ENCODE measurements around the gene TUBB8B. TPM values are rescaled to one million over a fixed set of nuclear protein-coding genes. Genes with fewer than 3 reads are reported as not detected.
"Not testable (repeated sequence)": the region's sequence is repeated elsewhere in the genome, so short reads cannot be mapped to it uniquely, and the experiment has no call there.

TUBB8B gene
- polyA plus RNA-seq, 1 donor (not counting 4 experiments of a cell fraction or from before 2014, with no cell fraction given) = 0.30 TPM

DNA sequence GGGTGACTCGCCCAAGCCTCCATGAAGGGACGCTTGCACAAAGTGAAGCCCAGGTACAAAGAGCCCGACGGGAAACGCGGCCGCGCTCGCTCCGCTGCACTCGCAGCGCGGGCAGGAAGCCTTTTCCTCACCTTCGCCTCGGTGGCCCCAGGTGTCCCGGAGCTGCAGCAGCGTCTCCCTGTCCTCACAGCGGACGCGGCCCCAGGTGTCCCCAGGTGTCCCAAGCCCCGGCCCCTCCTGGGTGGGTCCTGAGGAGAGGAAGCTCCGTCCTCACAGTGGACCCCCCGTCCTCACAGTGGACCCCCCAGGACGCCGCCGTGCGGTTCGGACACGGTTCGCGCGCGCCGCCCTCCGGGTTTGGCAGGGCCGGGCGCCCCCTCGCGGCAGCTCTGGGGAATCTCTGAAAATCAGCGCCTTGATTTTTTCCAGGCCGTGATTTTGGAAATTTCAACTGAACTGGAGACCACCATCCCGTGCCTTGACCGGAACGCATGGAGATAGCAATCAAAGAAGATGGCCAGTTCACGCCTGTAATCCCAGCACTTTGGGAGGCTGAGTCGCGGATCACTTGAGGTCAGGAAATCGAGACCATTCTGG lies 23.9 kb upstream of the TUBB8B start:
- H4K20me1 ChIP-seq (ENCODE audit: control insufficient read depth, extremely low read depth, insufficient read depth, low read length); H3K27me3 ChIP-seq (ENCODE audit: control insufficient read depth, extremely low read depth, insufficient read depth, low read length); FAIRE-seq; H3K9ac ChIP-seq (ENCODE audit: control insufficient read depth, extremely low read depth, insufficient read depth, low read length); H2AFZ ChIP-seq (ENCODE audit: control insufficient read depth, low read length); H3K27ac ChIP-seq (ENCODE audit: control insufficient read depth, insufficient read depth, low read length); DNase-seq (ENCODE audit: low read depth, low spot score); dilution Hi-C loops (cut with MboI; ENCODE audit: extremely low pct_ligation_motif_present, low sequenced_read_pairs); H3K9me1 ChIP-seq (ENCODE audit: control insufficient read depth, extremely low read depth, insufficient read depth, low read length); H3K4me3 ChIP-seq (ENCODE audit: control insufficient read depth in 2 of 3, extremely low read depth in 1 of 3, insufficient read depth in 2 of 3, low read depth in 1 of 3, low read length in 3 of 3); H3K4me2 ChIP-seq (ENCODE audit: control insufficient read depth, extremely low read depth, insufficient read depth, low read depth, low read length); H3K4me1 ChIP-seq (ENCODE audit: control insufficient read depth, extremely low read depth, insufficient read depth, low read length); H3K36me3 ChIP-seq (ENCODE audit: control insufficient read depth in 2 of 2, extremely low read depth in 1 of 2, insufficient read depth in 2 of 2, low read length in 2 of 2); H3K9me3 ChIP-seq (ENCODE audit: control insufficient read depth, low read depth, low read length); H3K79me2 ChIP-seq (ENCODE audit: control insufficient read depth, insufficient read depth, low read length): not testable (repeated sequence)

DNA sequence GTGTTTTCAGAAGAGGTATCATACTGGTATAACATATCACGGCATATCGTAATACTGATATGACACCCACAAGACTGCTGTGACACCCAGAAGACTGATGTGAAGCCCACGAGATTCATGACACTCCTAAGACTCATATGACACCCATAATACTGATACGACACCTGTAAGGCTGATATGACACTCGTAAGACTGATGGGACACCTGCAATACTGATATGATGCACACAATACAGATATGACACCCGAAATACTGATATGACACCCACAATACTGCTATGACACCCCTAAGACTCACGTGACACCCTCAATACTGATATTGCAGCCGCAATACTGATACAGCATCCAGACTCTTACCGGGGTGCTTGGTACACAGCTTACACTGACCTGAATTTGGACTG lies 18.3 kb upstream of the TUBB8B start:
- H3K36me3 ChIP-seq (ENCODE audit: control insufficient read depth in 2 of 2, extremely low read depth in 1 of 2, insufficient read depth in 2 of 2, low read length in 2 of 2); H3K27me3 ChIP-seq (ENCODE audit: control insufficient read depth, extremely low read depth, insufficient read depth, low read length); H3K9me3 ChIP-seq (ENCODE audit: control insufficient read depth, low read depth, low read length); H3K4me3 ChIP-seq (ENCODE audit: control insufficient read depth in 2 of 3, extremely low read depth in 1 of 3, insufficient read depth in 2 of 3, low read depth in 1 of 3, low read length in 3 of 3); H3K4me2 ChIP-seq (ENCODE audit: control insufficient read depth, extremely low read depth, insufficient read depth, low read depth, low read length); dilution Hi-C loops (cut with MboI; ENCODE audit: extremely low pct_ligation_motif_present, low sequenced_read_pairs); FAIRE-seq; DNase-seq (ENCODE audit: low read depth, low spot score); H4K20me1 ChIP-seq (ENCODE audit: control insufficient read depth, extremely low read depth, insufficient read depth, low read length); H3K4me1 ChIP-seq (ENCODE audit: control insufficient read depth, extremely low read depth, insufficient read depth, low read length); H2AFZ ChIP-seq (ENCODE audit: control insufficient read depth, low read length); H3K27ac ChIP-seq (ENCODE audit: control insufficient read depth, insufficient read depth, low read length); H3K9ac ChIP-seq (ENCODE audit: control insufficient read depth, extremely low read depth, insufficient read depth, low read length); H3K9me1 ChIP-seq (ENCODE audit: control insufficient read depth, extremely low read depth, insufficient read depth, low read length); H3K79me2 ChIP-seq (ENCODE audit: control insufficient read depth, insufficient read depth, low read length): not testable (repeated sequence)

DNA sequence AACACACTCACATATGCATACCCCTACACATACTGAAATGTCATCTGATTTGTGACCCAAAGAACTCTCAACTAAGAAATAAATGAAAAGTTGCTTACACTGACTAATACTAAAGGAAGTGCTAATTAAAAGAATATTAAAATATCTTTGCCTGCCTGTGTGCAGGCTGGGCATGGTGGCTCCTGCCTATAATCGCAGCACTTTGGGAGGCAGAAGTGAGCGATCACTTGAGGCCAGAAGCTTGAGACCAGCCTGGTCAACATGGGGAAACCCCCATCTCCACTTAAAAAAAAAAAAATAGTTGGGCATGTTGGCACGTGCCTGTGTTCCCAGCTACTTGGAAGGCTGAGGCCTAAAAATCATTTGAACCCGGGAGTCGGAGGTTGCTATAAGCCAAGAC lies 14.9 kb upstream of the TUBB8B start:
- H3K4me3 ChIP-seq (ENCODE audit: control insufficient read depth in 2 of 3, extremely low read depth in 1 of 3, insufficient read depth in 2 of 3, low read depth in 1 of 3, low read length in 3 of 3); dilution Hi-C loops (cut with MboI; ENCODE audit: extremely low pct_ligation_motif_present, low sequenced_read_pairs); H3K9me3 ChIP-seq (ENCODE audit: control insufficient read depth, low read depth, low read length); H3K4me1 ChIP-seq (ENCODE audit: control insufficient read depth, extremely low read depth, insufficient read depth, low read length); H2AFZ ChIP-seq (ENCODE audit: control insufficient read depth, low read length); H3K36me3 ChIP-seq (ENCODE audit: control insufficient read depth in 2 of 2, extremely low read depth in 1 of 2, insufficient read depth in 2 of 2, low read length in 2 of 2); H3K27ac ChIP-seq (ENCODE audit: control insufficient read depth, insufficient read depth, low read length); H4K20me1 ChIP-seq (ENCODE audit: control insufficient read depth, extremely low read depth, insufficient read depth, low read length); H3K4me2 ChIP-seq (ENCODE audit: control insufficient read depth, extremely low read depth, insufficient read depth, low read depth, low read length); H3K27me3 ChIP-seq (ENCODE audit: control insufficient read depth, extremely low read depth, insufficient read depth, low read length); DNase-seq (ENCODE audit: low read depth, low spot score); H3K79me2 ChIP-seq (ENCODE audit: control insufficient read depth, insufficient read depth, low read length); FAIRE-seq; H3K9ac ChIP-seq (ENCODE audit: control insufficient read depth, extremely low read depth, insufficient read depth, low read length); H3K9me1 ChIP-seq (ENCODE audit: control insufficient read depth, extremely low read depth, insufficient read depth, low read length): not testable (repeated sequence)

DNA sequence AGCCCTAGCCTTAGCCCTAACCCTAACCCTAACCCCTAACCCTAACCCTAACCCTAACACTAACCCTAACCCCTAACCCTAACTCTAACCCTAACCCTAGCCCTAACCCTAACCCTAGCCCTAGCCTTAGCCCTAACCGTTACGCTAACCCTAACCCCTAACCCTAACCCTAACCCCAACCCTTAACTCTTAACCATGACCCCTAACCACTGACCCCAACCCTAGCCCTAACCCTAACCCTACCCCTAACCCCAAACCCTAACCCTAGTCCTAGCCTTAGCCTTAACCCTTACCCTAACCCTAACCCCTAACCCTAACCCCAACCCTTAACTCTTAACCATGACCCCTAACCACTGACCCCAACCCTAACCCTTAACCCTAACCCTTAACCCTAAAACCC lies 14.2 kb upstream of the TUBB8B start:
- FAIRE-seq; dilution Hi-C loops (cut with MboI; ENCODE audit: extremely low pct_ligation_motif_present, low sequenced_read_pairs); H3K9me3 ChIP-seq (ENCODE audit: control insufficient read depth, low read depth, low read length): not testable (repeated sequence)

DNA sequence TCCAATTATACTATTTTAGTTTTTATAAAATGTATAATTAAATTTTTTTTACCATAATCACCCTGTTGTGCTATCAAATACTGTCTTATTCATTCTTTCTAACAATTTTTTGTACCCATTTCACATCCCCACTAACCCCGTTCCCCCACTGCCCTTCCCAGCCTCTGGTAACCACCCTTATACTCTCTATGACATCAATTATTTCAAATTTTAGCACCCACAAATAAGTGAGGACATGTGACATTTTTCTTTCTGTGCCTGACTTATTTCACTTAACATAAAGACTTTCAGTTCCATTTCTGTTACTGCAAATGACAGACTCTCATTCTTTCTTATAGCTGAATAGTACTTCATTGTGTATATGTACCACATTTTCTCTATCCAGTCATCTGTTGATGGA lies 5.0 kb upstream of the TUBB8B start:
- H3K4me1 ChIP-seq (ENCODE audit: control insufficient read depth, extremely low read depth, insufficient read depth, low read length); H3K9me1 ChIP-seq (ENCODE audit: control insufficient read depth, extremely low read depth, insufficient read depth, low read length); H3K4me3 ChIP-seq (ENCODE audit: control insufficient read depth in 2 of 3, extremely low read depth in 1 of 3, insufficient read depth in 2 of 3, low read depth in 1 of 3, low read length in 3 of 3); H4K20me1 ChIP-seq (ENCODE audit: control insufficient read depth, extremely low read depth, insufficient read depth, low read length); DNase-seq (ENCODE audit: low read depth, low spot score); H3K27ac ChIP-seq (ENCODE audit: control insufficient read depth, insufficient read depth, low read length); H3K36me3 ChIP-seq (ENCODE audit: control insufficient read depth in 2 of 2, extremely low read depth in 1 of 2, insufficient read depth in 2 of 2, low read length in 2 of 2); H3K4me2 ChIP-seq (ENCODE audit: control insufficient read depth, extremely low read depth, insufficient read depth, low read depth, low read length); H3K9ac ChIP-seq (ENCODE audit: control insufficient read depth, extremely low read depth, insufficient read depth, low read length); FAIRE-seq; H3K27me3 ChIP-seq (ENCODE audit: control insufficient read depth, extremely low read depth, insufficient read depth, low read length); H2AFZ ChIP-seq (ENCODE audit: control insufficient read depth, low read length); H3K9me3 ChIP-seq (ENCODE audit: control insufficient read depth, low read depth, low read length); dilution Hi-C loops (cut with MboI; ENCODE audit: extremely low pct_ligation_motif_present, low sequenced_read_pairs); H3K79me2 ChIP-seq (ENCODE audit: control insufficient read depth, insufficient read depth, low read length): not testable (repeated sequence)

More for the DNA sequence above, 14.2 kb upstream of the TUBB8B start:
- not testable (repeated sequence) for H3K36me3 ChIP-seq (ENCODE audit: control insufficient read depth in 2 of 2, extremely low read depth in 1 of 2, insufficient read depth in 2 of 2, low read length in 2 of 2); H3K27me3 ChIP-seq (ENCODE audit: control insufficient read depth, extremely low read depth, insufficient read depth, low read length); H3K27ac ChIP-seq (ENCODE audit: control insufficient read depth, insufficient read depth, low read length); H3K4me2 ChIP-seq (ENCODE audit: control insufficient read depth, extremely low read depth, insufficient read depth, low read depth, low read length); H3K9me1 ChIP-seq (ENCODE audit: control insufficient read depth, extremely low read depth, insufficient read depth, low read length); H3K79me2 ChIP-seq (ENCODE audit: control insufficient read depth, insufficient read depth, low read length); DNase-seq (ENCODE audit: low read depth, low spot score); H3K9ac ChIP-seq (ENCODE audit: control insufficient read depth, extremely low read depth, insufficient read depth, low read length); H3K4me3 ChIP-seq (ENCODE audit: control insufficient read depth in 2 of 3, extremely low read depth in 1 of 3, insufficient read depth in 2 of 3, low read depth in 1 of 3, low read length in 3 of 3); H4K20me1 ChIP-seq (ENCODE audit: control insufficient read depth, extremely low read depth, insufficient read depth, low read length); H3K4me1 ChIP-seq (ENCODE audit: control insufficient read depth, extremely low read depth, insufficient read depth, low read length); H2AFZ ChIP-seq (ENCODE audit: control insufficient read depth, low read length)
